Kidney (tissue), 14 donors: Measurements from ENCODE around the gene MRPS7. TPM values are rescaled to one million over a fixed set of nuclear protein-coding genes. Genes with fewer than 3 reads are reported as not detected.
A peak's percentile ranks its signal among the peaks of the same experiment; 100 is the strongest.
"Not testable (repeated sequence)": the region's sequence is repeated elsewhere in the genome, so short reads cannot be mapped to it uniquely, and the experiment has no call there.

Experiments used
- DNase-seq, 5 donors: peaks; one replicate each; pipeline ENCODE4 v3.0.0-alpha.2; 2013 to 2020
- FAIRE-seq: peaks from 2 replicates; lab custom pipeline; 2012; peaks lifted over from hg19 to GRCh38; lab: Jason Lieb, UNC
- H3K27ac ChIP-seq, 2 donors: one replicate each; pipeline ENCODE4 v1.7.0; 2013; ENCODE audit warnings: low read depth in 2 of 2, low read length in 2 of 2, inconsistent platforms in 1 of 2
- H3K27me3 ChIP-seq: one replicate; pipeline ENCODE4 v1.7.1; 2013; ENCODE audit warnings: low read length, inconsistent platforms; ENCODE audit not compliant: control insufficient read depth, insufficient read depth
- H3K36me3 ChIP-seq, 3 donors: one replicate each; pipeline versions ENCODE4 v1.7.0 to v1.7.1; 2013; ENCODE audit warnings: low read length in 3 of 3, control low read depth in 1 of 3, inconsistent platforms in 1 of 3; ENCODE audit not compliant: insufficient read depth in 3 of 3, control insufficient read depth in 2 of 3
- H3K4me1 ChIP-seq, 3 donors: one replicate each; pipeline versions ENCODE4 v1.7.0 to v1.7.1; 2013; ENCODE audit warnings: low read length in 3 of 3, inconsistent platforms in 1 of 3, low read depth in 1 of 3; ENCODE audit not compliant: control insufficient read depth in 2 of 3, insufficient read depth in 2 of 3
- H3K4me3 ChIP-seq, 3 donors: one replicate each; pipeline versions ENCODE4 v1.7.0 to v1.8.1; 2013; ENCODE audit warnings: low read length in 3 of 3, control low read depth in 1 of 3, inconsistent platforms in 1 of 3
- H3K9ac ChIP-seq, 3 donors: one replicate each; pipeline versions ENCODE4 v1.7.0 to v1.7.1; 2013; ENCODE audit warnings: low read length in 3 of 3, control low read depth in 1 of 3, inconsistent platforms in 1 of 3
- H3K9me3 ChIP-seq, 3 donors: one replicate each; pipeline versions ENCODE4 v1.7.0 to v1.7.1; 2013; ENCODE audit warnings: low read length in 3 of 3, control low read depth in 1 of 3, inconsistent platforms in 1 of 3; ENCODE audit not compliant: control insufficient read depth in 2 of 3, insufficient read depth in 1 of 3
- CTCF ChIP-seq: IDR thresholded peaks from 3 replicates; pipeline ENCODE4 v1.5.1; 2012; ENCODE audit warnings: mild to moderate bottlenecking, moderate library complexity, borderline replicate concordance; ENCODE audit not compliant: insufficient read depth; ENCODE audit errors: extremely low read depth
- intact Hi-C: fragments of 100-400 bp; cut with DNase I; formaldehyde crosslinking; loops from one replicate; pipeline ENCODE4 v1.11.1; 2022
- polyA plus RNA-seq: library from polyadenylated mRNA; stranded (reverse); fragments of 350-450 nt; fragmentation: Illumina TruSeq; extraction: RNeasy Lipid Tissue Mini Kit (QIAGEN cat#74804); gene quantifications from one replicate; pipeline ENCODE4 v1.2.3, GENCODE V29; 2014; ENCODE audit warnings: low read depth, low replicate concordance; ENCODE audit not compliant: insufficient read depth
- total RNA-seq: library from RNA; stranded (reverse); fragmentation: NEBNext Ultra II Directional; extraction: Animal tissue kit (Norgen Biotek cat#: 25700); gene quantifications from one replicate; pipeline ENCODE4 v1.2.1, GENCODE V29; 2021
- donor health status: control.
- donor health status: control.
- donor health status: control.
- donor health status: control.
- donor health status: control.
- donor health status: DM: yes; HTN: yes; CAD: no.
- donor health status: Normal renal cell carcinoma (clear cell type).

The MRPS7 gene
- total and polyA plus RNA-seq, 2 donors from 2014 or later, result 46.4 to 134 TPM

DNA sequence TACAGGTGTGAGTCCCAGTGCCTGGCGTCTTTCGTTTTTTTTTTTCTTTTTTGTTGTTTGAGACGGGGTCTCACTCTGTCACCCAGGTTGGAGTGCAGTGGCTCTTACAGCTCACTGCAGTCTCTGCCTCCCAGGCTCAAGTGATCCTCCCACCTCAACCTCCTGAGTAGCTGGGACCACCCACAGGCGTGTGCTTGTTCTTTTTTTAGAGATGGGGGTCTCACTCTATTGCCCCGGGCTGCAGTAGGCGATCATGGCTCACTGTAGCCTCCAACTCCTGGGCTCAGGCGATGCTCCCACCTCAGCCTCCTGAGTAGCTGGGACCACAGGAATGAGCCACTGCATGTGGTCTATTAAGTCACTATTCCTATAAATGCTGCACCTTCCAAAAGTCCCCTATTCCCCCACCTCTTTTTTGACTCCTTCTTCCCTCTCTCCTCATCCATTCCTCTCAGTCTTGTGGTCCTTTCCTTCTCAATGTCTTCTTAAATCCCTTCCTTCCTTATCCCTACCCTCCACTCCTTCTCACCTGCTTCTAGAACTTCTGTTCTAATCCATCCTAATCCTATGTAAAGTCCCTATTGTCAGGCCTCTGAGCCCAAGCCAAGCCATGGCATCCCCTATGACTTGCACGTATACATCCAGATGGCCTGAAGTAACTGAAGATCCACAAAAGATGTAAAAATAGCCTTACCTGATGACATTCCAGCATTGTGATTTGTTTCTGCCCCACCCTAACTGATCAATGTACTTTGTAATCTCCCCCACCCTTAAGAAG lies 9.5 kb upstream of the MRPS7 start:
- Histone ChIP-seq H3K36me3 (no peaks in the 10 kb centered on the region), H3K4me3 (no peak overlapping the region), H3K4me1 (peaks cover 0 to 4% (median 0%) of the 10 kb centered on the region in 3 donors), H3K9ac (no peak overlapping the region), H3K9me3 (no peaks in the 10 kb centered on the region), H3K27ac (no peak overlapping the region), H3K27me3 (no peaks in the 10 kb centered on the region)
- FAIRE-seq (no peak), DNase-seq (no peak)
- no peak for TF ChIP-seq CTCF
- intact Hi-C loops, result no loop called here

- DNase-seq, H3K9ac ChIP-seq, intact Hi-C loops, H3K27me3 ChIP-seq, H3K36me3 ChIP-seq, H3K9me3 ChIP-seq, H3K27ac ChIP-seq, H3K4me3 ChIP-seq, FAIRE-seq: not testable (repeated sequence)
- peaks cover 0 to 14% (median 5%) of the 10 kb centered on the region in 3 donors for H3K4me1 ChIP-seq
Measured at GRCh38 chr17:75255954-75256698, 5.6 kb upstream of the MRPS7 start.

GRCh38 chr17:75257228-75257627 lies 4.5 kb upstream of the MRPS7 start:
- H3K36me3 ChIP-seq, H3K9me3 ChIP-seq, H3K27me3 ChIP-seq, intact Hi-C loops, FAIRE-seq, H3K27ac ChIP-seq, H3K9ac ChIP-seq, DNase-seq, H3K4me3 ChIP-seq: not testable (repeated sequence)
- H3K4me1 ChIP-seq, result peaks cover 0 to 15% (median 5%) of the 10 kb centered on the region in 3 donors

DNA sequence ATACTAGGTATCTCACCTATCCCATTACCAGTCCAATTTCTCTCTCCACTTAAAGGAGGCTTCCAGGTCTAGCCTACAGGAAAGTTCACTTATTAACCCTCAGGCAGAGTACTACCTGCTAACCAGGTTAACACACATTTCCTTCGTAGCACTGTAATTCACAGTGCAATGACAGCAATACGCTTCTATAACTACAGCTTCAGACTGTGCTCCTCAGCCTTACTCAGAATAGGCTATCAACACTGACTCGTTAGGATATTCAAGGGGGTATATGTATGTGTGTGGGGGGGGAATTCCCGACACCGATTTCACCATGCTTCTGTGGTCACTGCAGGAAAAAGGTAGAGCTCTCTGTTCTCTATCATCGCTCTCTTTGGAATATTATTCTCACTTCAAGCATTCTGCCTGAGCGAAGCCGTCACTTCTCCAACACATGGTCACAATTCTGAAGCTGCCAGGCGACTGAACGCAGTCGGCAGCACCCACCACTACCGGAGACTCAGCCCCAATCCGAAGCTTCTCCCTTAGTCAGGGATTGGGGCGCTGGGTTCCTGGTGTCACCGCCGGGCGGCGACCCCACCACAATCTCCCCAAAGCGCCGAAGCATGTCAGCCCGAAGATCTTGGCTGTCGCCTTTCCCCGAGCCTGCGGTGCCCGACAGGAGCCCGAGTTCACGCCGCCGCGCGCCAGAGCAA lies 891 bp upstream of the MRPS7 start:
- Histone ChIP-seq H3K27me3 (no peaks in the 10 kb centered on the region), H3K36me3 (peaks cover 2 to 8% (median 6%) of the 10 kb centered on the region in 3 donors), H3K9ac (peak overlapping the region; percentile 65 to 100 (median 99)), H3K27ac (peak overlapping the region; percentile 99), H3K4me3 (peak overlapping the region; percentile 80 to 99 (median 97)), H3K4me1 (peaks cover 5 to 21% (median 5%) of the 10 kb centered on the region in 3 donors), H3K9me3 (no peaks in the 10 kb centered on the region)
- DNase-seq (no peak), FAIRE-seq (no peak)
- intact Hi-C loops, result no loop called here
- TF ChIP-seq CTCF, result no peak
